ENCODE measurements around the gene TMEM151A.
"Not testable (repeated sequence)": the region's sequence is repeated elsewhere in the genome, so short reads cannot be mapped to it uniquely, and the experiment has no call there.

TMEM151A gene

DNA sequence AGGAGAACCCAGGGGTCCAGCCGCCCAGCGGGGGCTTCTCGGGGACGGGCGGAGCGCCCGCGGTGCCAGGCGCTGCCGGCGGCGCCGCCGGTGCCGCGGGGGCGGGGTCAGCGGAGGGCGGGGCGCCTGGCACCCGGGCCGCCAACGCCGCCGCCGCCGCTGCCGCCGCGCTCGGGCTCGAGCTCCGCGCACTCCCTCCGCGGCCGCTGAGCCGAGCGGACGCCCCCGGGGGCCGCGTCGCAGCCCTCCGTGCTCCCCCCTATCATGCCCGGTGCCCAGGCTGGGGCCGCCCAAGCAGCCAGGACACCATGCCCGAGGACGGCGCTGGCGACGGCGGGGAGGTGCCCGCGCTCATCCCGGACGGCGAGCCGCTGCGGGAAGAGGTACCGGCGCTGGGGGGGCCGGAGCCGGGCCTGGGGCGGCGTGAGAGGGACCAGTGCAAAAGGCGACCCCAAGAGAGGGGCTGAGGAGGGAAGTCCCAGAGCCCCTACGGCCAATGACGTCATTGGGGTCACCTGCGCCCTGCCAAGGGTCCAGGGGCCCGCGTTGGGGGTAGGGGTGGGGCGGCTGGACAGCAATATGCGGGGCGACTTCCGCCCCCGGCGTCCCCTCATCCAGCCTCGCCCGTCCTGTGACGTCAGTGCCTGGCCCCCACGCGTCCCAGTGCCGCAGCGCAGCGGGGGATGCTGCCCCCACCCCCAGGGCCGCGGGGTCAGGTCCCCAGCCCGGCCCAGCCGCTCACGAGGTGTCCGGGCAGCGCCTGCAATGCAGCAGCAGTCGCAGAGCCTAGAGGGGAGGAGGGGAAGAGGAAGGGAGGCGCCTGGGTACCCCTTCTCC is at the start of gene TMEM151A:
TMEM151A (plus strand) TSS at position 189 of the 837 bp plus-strand sequence; CDS start at position 309, 120 bp downstream.
- Mint-ChIP-seq H3K4me1 (peaks cover 39% of the 10 kb centered on the region), H3K4me3 (peak within 1 kb of the TSS; percentile 3 to 92), H3K27ac (no peak within 1 kb of the TSS), H3K27me3 (peaks cover 49% of the 10 kb centered on the region), H3K9me3 (no peaks in the 10 kb centered on the region)
- no peak for DNase-seq
- no peak for ATAC-seq

DNA sequence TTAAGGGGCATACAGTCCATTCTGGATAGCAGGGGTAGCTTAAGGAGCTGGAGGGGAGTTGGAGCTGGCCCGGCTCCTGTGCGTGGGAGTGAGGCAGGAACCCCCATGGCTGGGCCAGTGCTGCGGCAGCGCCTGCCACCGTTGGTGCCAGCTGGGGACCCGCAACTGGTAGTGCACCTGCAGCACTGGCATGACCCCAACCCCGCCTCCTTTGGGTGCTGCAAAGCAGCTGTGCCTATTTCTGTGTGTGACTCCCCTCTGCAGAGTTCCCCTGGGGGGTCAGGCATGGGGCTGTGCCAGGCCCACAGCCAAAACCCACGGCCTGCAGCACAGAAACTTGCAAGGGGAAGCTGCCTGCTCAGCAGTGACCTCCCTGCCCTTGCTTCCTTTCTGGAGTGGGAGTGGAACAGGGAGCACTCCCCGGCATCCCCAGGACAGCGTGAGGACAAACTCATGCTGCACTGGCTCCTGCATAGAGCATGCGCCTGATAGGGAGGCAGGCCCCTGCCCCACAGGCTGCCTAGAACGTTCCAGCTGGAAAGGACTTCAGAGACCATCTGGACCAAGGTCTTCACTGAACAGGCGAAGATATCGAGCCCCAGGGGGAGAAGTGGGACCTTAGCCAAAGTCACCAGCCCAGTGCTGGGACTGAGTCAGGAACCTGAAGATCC is 49.5 kb upstream of the TMEM151A start:
- ATAC-seq = peak; percentile 10
- peaks cover 12% of the 10 kb centered on the region for H3K4me1 Mint-ChIP-seq
- no peaks in the 10 kb centered on the region for H3K9me3 Mint-ChIP-seq
- peak overlapping the region in 1 of 2 donors; percentile 86 for H3K27ac Mint-ChIP-seq
- no peaks in the 10 kb centered on the region for H3K27me3 Mint-ChIP-seq
- no peak for DNase-seq
- no peak overlapping the region for H3K4me3 Mint-ChIP-seq

- Mint-ChIP-seq H3K4me1 (peaks cover 20% of the 10 kb centered on the region), H3K9me3 (no peaks in the 10 kb centered on the region), H3K4me3 (peak overlapping the region in 1 of 2 donors; percentile 50), H3K27ac (peak overlapping the region; percentile 69 to 98), H3K27me3 (no peaks in the 10 kb centered on the region)
- peak; percentile 32 for ATAC-seq
- DNase-seq = no peak
Observed at GRCh38 chr11:66243782-66244535, 47.7 kb upstream of the TMEM151A start.

- H3K4me1 Mint-ChIP-seq = peaks cover 29% of the 10 kb centered on the region
- H3K9me3 Mint-ChIP-seq = no peaks in the 10 kb centered on the region
- no peaks in the 10 kb centered on the region for H3K27me3 Mint-ChIP-seq
- ATAC-seq = no peak
- DNase-seq = no peak
- no peak overlapping the region for H3K4me3 Mint-ChIP-seq
- no peak overlapping the region for H3K27ac Mint-ChIP-seq
Observed at GRCh38 chr11:66247295-66247694, 44.4 kb upstream of the TMEM151A start.

- no peak overlapping the region for H3K4me3 Mint-ChIP-seq
- no peak for ATAC-seq
Observed at GRCh38 chr11:66247801-66248200, 43.9 kb upstream of the TMEM151A start.

GRCh38 chr11:66248903-66249302 is 42.8 kb upstream of the TMEM151A start:
- Mint-ChIP-seq H3K4me3 (no peak overlapping the region), H3K27ac (peak overlapping the region; percentile 10 to 20), H3K9me3 (no peaks in the 10 kb centered on the region), H3K4me1 (peaks cover 29% of the 10 kb centered on the region), H3K27me3 (no peaks in the 10 kb centered on the region)
- no peak for DNase-seq
- ATAC-seq = no peak

More at GRCh38 chr11:66247801-66248200, 43.9 kb upstream of the TMEM151A start:
- H3K27me3 Mint-ChIP-seq = no peaks in the 10 kb centered on the region
- H3K4me1 Mint-ChIP-seq = peaks cover 29% of the 10 kb centered on the region
- DNase-seq = no peak
- no peak overlapping the region for H3K27ac Mint-ChIP-seq
- H3K9me3 Mint-ChIP-seq = no peaks in the 10 kb centered on the region

- H3K9me3 Mint-ChIP-seq = no peaks in the 10 kb centered on the region
Observed at GRCh38 chr11:66251809-66252208, 39.9 kb upstream of the TMEM151A start.

GRCh38 chr11:66253081-66253480 is 38.6 kb upstream of the TMEM151A start:
- not testable (repeated sequence) for H3K4me3 Mint-ChIP-seq, ATAC-seq, H3K27me3 Mint-ChIP-seq, DNase-seq, H3K9me3 Mint-ChIP-seq
- Mint-ChIP-seq H3K4me1 (peaks cover 31% of the 10 kb centered on the region), H3K27ac (peak overlapping the region in 1 of 2 donors; percentile 92)

More at GRCh38 chr11:66251809-66252208, 39.9 kb upstream of the TMEM151A start:
- H3K27ac Mint-ChIP-seq = peak overlapping the region in 1 of 2 donors; percentile 78
- ATAC-seq (no peak), DNase-seq (no peak)
- peaks cover 36% of the 10 kb centered on the region for H3K4me1 Mint-ChIP-seq
- H3K27me3 Mint-ChIP-seq = no peaks in the 10 kb centered on the region
- no peak overlapping the region for H3K4me3 Mint-ChIP-seq

GRCh38 chr11:66258473-66258893 is 33.2 kb upstream of the TMEM151A start:
- DNase-seq (no peak), ATAC-seq (peak; percentile 1)
- Mint-ChIP-seq H3K27ac (peak overlapping the region; percentile 89 to 98), H3K4me1 (peaks cover 37% of the 10 kb centered on the region), H3K27me3 (no peaks in the 10 kb centered on the region), H3K4me3 (peak overlapping the region; percentile 89 to 98), H3K9me3 (no peaks in the 10 kb centered on the region)

GRCh38 chr11:66259225-66259624 is 32.5 kb upstream of the TMEM151A start:
- peak overlapping the region; percentile 89 to 98 for H3K4me3 Mint-ChIP-seq
- peaks cover 34% of the 10 kb centered on the region for H3K4me1 Mint-ChIP-seq
- ATAC-seq (no peak), DNase-seq (no peak)
- H3K27ac Mint-ChIP-seq = no peak overlapping the region
- H3K9me3 Mint-ChIP-seq = no peaks in the 10 kb centered on the region
- no peaks in the 10 kb centered on the region for H3K27me3 Mint-ChIP-seq

- H3K4me3 Mint-ChIP-seq = no peak overlapping the region
- peak overlapping the region in 1 of 2 donors; percentile 34 for H3K27ac Mint-ChIP-seq
- no peaks in the 10 kb centered on the region for H3K27me3 Mint-ChIP-seq
- ATAC-seq = no peak
- no peaks in the 10 kb centered on the region for H3K9me3 Mint-ChIP-seq
- peaks cover 34% of the 10 kb centered on the region for H3K4me1 Mint-ChIP-seq
- DNase-seq = no peak
Observed at GRCh38 chr11:66259956-66260355, 31.7 kb upstream of the TMEM151A start.

DNA sequence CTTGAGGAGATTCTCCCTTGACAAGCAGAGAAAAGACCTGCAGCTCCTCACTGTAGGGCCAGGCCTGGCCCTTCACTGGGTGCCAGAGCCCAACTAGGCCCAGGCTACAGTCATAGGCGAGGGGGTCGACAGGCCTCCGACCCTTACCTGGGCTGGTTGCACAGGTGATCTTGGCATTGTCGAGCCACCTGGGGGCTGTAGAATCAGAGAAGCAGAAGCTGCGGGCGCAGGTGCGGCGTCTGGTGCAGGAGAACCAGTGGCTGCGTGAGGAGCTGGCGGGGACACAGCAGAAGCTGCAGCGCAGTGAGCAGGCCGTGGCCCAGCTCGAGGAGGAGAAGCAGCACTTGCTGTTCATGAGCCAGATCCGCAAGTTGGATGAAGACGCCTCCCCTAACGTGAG is 30.1 kb upstream of the TMEM151A start:
- no peak for ATAC-seq
- no peak overlapping the region for H3K27ac Mint-ChIP-seq
- H3K4me1 Mint-ChIP-seq = peaks cover 28% of the 10 kb centered on the region
- H3K9me3 Mint-ChIP-seq = no peaks in the 10 kb centered on the region
- H3K27me3 Mint-ChIP-seq = no peaks in the 10 kb centered on the region
- DNase-seq = no peak
- H3K4me3 Mint-ChIP-seq = no peak overlapping the region

- no peaks in the 10 kb centered on the region for H3K27me3 Mint-ChIP-seq
- DNase-seq (no peak), ATAC-seq (no peak)
- peaks cover 31% of the 10 kb centered on the region for H3K4me1 Mint-ChIP-seq
- H3K27ac Mint-ChIP-seq = no peak overlapping the region
- no peak overlapping the region for H3K4me3 Mint-ChIP-seq
- no peaks in the 10 kb centered on the region for H3K9me3 Mint-ChIP-seq
Observed at GRCh38 chr11:66262191-66262590, 29.5 kb upstream of the TMEM151A start.

GRCh38 chr11:66262696-66263095 is 29.0 kb upstream of the TMEM151A start:
- no peaks in the 10 kb centered on the region for H3K27me3 Mint-ChIP-seq
- H3K4me3 Mint-ChIP-seq = no peak overlapping the region
- ATAC-seq = no peak
- no peak overlapping the region for H3K27ac Mint-ChIP-seq
- peaks cover 36% of the 10 kb centered on the region for H3K4me1 Mint-ChIP-seq
- H3K9me3 Mint-ChIP-seq = no peaks in the 10 kb centered on the region
- DNase-seq = no peak

- no peak for DNase-seq
- H3K4me1 Mint-ChIP-seq = peaks cover 40% of the 10 kb centered on the region
- H3K4me3 Mint-ChIP-seq = no peak overlapping the region
- H3K27ac Mint-ChIP-seq = peak overlapping the region in 1 of 2 donors; percentile 48
- no peaks in the 10 kb centered on the region for H3K27me3 Mint-ChIP-seq
- no peak for ATAC-seq
- no peaks in the 10 kb centered on the region for H3K9me3 Mint-ChIP-seq
Observed at GRCh38 chr11:66263231-66263630, 28.5 kb upstream of the TMEM151A start.

Measured in stimulated activated naive CD8-positive, alpha-beta T cell treated with anti-CD3 and anti-CD28 coated beads, Interleukin-15, amount 100 ng/mL, for 72 hours (primary cell).